GM21529 (cell line): Measurements from ENCODE around the gene ENTHD1.

Source experiments
- ATAC-seq: cut with Tn5 transposase; IDR thresholded peaks from one replicate; pipeline ENCODE4 v1.9.1; 2021; ENCODE audit not compliant: unreplicated experiment

ENTHD1 gene, protein sequence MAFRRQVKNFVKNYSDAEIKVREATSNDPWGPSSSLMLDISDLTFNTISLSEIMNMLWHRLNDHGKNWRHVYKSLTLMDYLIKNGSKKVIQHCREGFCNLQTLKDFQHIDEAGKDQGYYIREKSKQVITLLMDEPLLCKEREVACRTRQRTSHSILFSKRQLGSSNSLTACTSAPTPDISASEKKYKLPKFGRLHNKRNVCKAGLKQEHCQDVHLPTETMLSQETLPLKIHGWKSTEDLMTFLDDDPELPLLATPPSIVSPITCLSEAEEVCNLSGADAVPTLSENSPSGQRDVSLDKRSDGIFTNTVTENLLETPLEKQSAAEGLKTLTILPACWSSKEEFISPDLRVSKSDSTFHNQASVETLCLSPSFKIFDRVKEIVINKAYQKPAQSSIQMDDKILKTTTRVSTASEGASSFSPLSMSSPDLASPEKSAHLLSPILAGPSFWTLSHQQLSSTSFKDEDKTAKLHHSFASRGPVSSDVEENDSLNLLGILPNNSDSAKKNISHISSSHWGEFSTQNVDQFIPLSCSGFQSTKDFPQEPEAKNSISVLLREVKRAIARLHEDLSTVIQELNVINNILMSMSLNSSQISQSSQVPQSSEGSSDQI

DNA sequence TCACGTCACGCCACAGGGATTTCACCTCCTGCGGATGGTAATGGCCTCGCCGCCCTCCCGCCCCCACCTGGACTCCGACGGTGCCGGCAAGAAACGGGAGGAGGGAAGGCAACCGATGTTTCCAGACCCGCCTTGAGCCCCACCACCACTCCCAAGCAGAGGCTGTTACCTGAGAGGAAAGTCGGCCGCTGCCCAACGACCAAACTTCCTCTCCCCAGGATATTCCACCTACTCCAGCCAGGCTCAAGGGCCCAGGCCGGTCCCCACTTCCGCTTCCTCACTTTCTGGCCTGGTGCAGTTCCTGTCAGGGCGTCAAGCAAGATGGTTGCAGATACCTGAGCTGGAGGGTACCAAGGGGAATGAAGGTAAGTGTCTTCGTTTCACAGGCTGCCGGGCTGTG lies at the start of gene ENTHD1:
TSS of gene ENTHD1 (minus strand) at position 235 of the 400 bp plus-strand sequence. CDS start 6,012 bp downstream, outside the sequence.
- ATAC-seq = no peak

DNA sequence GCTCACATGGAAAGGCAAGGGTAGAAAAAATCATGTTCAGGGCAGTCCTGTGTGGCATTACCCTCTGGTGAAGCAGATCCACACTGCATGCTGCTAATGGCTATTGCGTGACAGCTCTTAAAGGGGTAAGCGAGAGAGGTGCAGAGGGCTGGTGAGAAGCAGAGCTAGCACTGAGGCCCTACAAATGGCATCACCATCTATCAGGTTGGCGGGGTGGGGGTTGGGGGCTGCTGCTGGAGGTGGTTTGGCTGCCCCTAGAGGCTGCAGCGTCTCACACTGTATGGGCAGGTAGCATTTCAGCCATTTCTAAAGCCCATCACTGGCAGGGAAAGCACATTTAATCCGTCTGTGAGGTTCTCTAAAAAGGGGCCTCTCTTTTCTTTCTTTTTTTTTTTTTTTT lies 49.8 kb upstream of the ENTHD1 start:
- no peak for ATAC-seq

DNA sequence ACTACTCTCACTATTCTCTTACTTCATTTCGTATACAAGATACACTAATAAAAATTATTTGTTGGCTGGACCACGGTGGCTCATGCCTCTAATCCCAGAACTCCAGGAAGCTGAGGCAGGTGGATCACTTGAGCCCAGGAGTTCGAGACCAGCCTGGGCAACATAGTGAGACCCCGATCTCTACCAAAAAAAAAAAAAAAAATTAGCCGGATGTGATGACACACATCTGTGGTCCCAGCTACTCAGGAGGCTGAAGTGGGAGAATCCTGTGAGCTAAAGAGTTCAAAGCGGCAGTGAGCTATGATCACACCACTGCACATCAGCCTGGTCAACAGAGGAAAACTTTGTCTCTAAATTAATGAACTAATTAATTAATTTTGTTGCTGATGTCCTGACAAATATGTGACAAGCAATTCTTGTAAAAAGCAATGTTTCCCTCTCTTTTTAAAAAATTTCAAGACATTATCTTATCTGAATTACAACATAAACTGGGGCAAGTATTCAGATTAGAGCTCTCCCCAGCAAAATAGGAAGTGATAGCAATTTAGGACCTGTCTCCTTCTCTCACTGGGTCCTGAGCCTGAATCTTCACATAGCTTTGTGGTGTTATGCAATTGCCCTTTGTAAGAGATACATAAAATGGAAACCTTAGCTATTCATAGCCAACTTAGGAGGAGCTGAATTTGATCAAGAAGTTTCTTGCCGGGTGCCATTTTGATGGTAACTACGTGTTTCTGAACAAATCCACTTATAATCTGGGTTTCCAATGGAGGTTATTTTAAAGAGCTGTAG lies 49.1 kb upstream of the ENTHD1 start:
- no peak for ATAC-seq

DNA sequence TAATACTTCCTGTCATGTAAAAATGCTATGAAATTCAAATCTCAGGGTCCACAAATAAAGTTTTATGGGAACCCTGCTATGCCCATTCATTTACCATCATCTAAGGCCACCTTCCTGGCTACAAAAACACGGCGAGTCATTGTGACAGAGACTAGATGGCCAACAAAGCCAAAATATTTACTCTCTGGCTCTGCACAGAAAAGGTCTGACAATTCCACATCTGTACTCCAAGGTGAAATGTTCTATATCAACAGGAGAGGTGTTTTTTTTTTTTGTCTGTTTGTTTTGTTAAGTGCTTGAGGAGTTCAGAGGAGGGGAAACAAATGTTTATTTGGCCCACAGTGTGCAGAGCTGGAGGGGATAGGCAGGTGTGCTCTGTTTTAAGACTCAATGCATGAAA lies 48.0 kb upstream of the ENTHD1 start:
- ATAC-seq = no peak

DNA sequence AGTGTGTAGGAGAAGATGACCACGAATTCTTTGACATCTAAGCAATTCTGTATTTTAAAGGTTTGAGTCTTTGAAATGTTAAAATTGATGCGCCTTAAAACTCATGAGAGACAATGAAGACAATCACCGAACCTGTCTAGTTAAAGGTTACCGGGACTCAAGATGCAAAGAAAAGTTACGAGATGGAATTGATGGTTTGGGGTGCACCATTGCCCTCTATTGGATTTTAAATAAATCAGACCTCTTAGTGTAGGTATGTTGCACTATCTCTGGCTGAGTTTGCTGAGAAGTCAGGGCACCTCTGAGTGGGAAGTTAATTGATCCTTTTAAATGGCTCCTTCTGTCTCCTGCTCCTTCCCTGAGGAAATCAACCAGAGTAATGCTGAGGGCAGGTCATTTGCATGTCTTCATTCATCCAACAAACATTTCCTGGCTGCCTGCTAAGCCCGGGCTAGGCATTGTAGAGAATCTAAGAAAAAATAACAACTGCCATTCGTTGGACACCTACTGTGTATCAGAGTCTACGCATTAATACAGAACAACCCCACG lies 47.3 kb upstream of the ENTHD1 start:
- ATAC-seq = no peak

DNA sequence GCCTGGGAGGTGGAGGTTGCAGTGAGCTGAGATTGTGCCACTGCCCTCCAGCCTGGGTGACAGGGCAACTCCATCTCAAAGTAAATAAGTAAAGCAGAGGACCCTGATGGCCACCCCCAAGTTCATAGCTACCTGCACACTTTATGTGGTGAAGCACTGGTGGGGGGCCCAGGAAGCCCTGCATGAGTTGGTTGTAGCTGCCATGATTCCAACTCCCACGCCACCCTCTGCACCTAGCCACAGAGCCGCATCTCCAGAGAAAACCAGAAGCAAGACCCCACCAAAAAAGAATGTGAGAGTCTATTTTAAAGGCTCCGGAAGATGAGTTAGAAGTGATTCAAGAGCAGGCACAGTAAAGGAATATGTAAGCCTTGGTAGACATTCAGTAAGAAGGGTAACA lies 46.3 kb upstream of the ENTHD1 start:
- no peak for ATAC-seq

DNA sequence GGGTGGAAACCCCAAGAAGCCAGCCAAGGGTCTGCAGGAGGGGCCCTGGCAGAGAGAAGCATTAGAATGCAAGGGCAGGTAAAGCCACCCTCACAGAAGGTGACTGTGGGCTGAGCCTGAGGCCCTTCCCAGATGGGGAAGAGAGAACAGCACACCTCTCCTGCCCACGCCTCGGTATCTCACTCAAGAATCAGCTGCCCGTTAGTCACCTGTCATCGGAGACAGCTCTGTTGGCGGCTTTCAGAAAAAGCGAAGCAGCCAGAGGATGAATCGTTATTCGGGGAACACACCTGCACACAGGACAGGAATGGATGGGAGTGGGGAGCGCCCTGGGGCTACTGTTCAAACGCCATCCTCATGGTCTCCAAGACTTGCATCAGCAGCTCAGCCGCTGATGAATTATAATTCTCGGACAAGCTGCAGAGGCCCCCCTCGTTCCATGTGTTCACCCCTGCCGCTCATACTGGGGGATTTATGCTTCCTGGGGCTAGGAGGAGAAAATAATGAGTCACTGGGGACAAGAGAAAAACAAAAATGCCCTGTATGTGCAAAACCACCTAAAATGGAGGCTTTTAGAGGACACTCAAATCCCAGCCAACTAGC lies 45.0 kb upstream of the ENTHD1 start:
- no peak for ATAC-seq

DNA sequence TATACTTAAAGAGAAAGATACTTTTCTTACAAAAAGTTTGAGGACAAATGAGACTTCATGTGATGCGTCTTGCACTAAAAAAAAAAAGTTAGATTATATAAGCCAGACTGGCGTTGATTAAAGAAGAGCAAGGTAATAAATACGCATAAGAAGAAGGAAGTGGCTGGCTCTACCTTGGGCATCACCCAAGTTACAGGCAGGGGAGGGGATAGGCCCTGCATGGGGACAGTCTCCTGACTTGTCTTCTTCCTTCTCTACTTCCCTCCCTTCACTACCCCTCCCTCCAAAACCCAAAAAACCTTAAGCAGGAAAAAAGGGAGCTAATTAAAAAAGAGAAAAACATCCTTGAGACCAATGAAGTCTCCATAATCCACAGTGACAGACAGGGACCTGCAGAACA lies 44.3 kb upstream of the ENTHD1 start:
- ATAC-seq = no peak

DNA sequence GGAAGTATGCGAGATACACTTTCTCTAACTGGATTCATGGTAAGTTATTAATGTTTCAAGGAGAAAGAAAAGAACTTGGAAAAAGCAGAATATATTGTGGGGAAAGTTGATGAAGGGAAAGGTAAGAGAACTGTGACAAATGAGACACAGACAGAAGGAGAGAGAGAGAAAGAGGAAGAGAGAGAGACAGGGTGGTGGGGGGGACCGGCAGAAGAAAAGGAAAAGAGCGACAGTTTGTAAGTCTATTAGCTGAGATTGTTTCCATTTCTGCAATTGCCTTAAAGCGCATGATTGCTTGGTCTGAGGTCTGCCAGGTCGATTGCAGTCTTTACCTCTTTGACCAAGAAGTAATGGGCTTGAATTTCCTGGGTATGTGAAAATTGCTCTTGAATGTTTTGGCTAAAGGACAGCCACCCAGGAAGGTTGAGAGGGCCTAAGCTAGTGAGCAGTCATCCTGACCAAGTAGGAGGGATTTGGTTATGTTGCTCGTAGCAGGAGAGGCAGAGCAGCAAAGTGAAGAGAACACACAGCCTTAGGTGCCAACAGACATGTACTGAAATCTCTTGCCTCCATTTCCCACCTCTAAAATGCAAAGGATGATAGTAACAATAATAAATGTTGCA lies 43.1 kb upstream of the ENTHD1 start:
- no peak for ATAC-seq

DNA sequence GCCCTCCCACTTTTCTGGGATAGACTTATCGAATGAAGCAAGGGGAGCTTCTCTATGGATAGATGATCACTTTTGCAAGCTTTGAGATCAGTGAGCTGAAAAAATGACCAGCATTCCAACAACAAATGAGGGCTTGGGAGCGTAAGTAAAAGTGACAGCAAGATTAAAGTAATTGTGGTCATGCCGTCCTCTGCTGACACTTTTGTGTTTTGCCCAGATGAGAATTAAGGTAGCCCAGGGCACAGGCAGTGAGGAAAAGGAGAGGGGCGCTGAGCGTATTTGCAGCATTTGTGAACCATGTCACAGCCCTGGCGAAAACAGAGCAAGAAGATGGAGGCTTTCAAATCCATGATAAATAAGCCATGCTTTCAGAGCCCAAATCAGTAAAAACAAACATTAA lies 42.1 kb upstream of the ENTHD1 start:
- no peak for ATAC-seq

DNA sequence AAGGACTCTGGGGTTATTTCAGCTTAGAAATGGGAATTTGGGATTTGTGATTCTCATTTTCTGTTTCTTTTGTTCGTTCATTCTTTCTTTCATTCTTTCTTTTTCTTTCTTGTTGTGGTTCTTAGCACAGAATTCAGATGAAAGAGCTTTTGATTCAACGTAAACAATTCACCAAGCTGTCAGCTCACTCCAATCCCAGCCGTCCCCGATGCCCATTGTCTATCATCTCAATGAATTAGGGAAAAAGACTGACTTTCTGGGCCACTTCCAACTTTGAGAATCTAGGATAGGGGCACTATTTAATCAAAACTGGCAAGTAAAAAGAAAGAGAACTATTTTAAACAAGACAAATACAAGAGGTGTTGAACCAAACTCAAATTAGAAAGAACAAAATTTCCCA lies 41.6 kb upstream of the ENTHD1 start:
- no peak for ATAC-seq

DNA sequence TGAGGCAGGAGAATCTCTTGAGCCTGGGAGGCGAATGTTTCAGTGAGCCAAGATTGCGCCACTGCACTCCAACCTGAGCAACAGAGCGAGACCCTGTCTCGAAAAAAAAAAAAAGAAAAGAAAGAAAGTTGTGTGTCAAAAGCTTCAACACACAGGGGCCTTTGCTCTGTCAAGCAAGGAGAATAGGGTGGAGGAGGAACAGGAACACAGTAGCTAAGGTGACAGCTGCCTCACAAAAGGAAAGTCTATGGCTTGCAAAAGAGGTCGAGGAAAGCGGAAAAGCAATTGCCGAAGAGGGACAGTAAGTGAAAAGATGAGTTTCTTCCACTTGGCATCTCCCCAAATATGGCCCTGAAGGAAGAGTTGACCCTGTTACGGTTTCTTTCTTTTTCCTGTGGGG lies 40.2 kb upstream of the ENTHD1 start:
- ATAC-seq = no peak

DNA sequence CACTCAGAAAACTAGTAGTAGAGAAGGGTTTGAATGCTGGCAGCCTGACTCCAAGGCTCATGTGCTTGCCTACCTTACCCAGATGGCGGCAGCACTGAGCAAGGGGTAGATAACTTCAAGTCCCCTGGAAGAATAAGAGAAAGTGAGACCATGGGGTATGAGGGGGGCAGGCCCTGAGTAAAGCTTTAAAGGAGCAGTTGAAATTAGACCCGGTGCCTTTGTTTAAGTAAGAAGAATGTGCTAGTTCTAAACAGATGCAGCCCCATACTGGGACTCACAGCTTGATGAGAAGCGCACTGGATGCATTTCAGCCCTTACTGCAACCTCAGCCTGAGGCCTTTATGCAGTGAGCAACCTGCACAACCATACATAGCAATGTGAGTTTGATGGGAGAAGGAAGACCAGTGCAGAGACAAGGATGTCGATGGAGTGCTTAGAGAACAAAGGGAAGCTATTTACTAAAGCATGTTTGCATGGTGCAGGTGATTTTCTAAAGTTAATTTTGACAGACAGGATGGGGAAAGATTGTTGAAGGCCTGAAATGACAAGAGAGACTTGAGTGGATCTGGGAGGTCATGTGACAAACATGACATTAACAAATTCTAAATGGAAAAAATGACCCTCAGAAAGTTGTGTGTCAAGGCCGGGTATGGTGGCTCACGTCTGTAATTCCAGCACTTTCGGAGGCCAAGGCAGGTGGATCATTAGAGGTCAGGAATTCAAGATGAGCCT lies 39.5 kb upstream of the ENTHD1 start:
- ATAC-seq = no peak

DNA sequence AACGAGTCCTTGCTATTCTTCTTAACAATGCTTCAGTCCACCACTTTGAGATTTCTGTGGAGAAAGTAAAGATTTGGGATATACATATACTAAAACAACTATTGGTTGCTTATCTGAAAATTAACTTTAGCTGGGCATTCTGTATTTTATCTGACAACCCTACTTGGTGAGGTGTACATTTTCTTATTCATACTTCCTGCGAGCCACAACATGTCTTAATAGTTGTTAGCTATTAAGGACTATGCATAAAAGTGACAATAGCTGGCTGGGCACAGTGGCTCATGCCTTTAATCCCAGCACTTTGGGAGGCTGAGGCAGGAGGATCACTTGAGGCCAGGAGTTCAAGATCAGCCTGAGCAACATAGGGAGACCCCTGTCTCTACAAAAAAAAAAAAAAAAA lies 38.6 kb upstream of the ENTHD1 start:
- no peak for ATAC-seq

DNA sequence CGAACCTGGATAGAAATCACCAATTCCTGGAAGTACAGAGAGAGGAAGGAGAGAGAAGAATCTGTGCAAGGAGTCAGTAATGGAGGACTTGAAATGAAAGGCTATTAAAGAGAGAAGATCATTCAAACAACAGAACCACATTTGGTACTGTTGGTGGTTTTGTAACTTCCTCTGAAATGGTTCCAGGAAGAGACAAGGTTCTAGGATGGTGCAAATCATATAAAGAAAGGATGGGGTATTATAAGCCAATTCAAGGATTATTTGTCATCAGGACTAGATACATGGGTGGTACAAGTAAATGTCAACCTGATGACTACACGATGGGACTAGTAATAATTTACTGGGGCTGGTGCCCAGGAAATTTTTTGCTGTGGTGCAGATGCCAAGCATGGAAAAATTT lies 37.7 kb upstream of the ENTHD1 start:
- no peak for ATAC-seq

DNA sequence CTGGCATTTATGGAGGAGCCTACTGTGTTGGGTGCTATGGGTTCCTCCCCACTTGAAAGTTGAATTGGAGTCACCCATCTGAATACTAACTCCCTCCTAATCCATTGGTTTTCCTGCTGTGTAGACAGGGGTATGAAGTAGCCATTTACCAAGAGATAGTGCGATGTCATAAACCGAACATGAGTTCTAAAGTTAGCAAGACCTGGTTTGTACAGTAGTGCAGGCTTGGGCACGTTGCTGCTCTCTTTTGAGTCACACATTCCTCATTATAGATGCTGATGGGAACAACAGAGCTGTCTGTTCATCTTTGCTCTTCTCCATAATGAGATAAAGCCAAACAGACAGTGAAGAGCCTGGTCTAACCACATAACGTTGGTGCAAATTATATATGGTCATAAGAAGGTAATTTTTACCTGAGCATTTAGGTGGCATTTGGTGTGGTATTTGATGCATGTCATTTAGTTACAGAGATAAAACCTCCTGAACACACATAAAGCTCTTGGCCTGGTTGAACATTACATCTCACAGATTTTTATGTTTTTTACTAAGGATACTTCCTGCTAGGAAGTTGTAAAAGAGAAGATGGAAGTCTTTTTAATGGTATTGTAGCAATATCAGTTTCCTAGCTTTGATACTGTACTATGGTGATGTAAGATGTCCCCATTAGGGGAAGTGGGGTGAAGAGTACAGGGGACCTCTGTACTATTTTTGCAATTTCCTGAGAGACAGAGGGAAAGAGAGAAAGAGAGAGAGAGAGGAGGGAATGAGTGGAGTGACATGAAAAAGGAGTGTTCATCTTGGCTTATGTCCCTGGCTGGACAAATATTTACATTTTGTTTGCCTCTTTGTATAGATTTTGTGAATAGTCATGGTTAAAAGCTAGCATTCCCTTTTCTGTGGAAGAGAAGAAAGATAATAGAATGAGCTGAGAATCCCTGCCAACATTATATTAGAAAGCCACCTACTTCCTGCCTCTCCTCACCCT lies 35.3 kb upstream of the ENTHD1 start:
- no peak for ATAC-seq

DNA sequence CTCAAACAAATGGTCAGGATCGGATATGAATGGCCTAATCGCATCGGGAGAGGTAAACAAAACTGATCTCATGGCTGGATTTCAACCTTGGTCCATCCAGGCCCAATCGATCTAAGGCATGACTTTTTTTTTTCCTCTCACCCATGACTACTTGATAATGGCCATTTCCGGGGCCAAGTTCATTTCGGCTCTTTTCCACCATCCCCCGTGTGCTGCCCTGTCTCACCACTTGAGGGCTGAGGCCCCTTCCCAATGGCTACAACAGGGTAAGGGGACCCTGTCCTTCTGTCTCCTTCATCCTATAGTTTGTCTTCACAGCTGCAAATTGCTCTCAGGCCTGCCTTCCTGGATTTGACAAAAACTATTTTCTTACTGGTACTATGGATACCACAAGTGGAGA lies 34.0 kb upstream of the ENTHD1 start:
- ATAC-seq = no peak

DNA sequence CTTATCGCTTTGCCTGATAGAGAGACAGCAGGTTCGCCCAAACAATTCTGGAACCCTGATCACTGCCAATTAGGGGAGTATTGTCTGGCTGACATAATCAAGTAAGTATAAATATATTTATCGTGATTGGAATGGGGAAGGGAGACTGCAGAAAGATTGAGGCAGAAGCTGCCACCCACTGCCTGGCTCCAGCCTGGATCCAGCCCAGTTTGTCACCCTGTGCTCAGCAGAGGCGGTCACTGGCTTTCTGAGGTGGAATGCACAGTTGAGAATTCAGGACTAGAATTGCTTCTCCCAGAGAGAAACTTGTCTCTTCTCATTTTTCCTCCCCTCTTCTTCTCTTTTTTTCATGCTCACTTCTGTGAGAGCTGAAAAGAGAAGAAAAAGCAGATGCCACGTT lies 33.2 kb upstream of the ENTHD1 start:
- ATAC-seq = no peak
